NCI-H1436 treated with DMSO at 0.1 percent for 48 hours (cell line): ENCODE results near the gene RAB26.

ENCODE experiments used
- DNase-seq: peaks from one replicate; lab custom pipeline; 2025; lab: John Stamatoyannopoulos, UW

The RAB26 gene

GRCh38 chr16:2159175-2159838, 10.9 kb downstream of the RAB26 start:
- DNase-seq = no peak

GRCh38 chr16:2160915-2161551, 12.6 kb downstream of the RAB26 start:
- no peak for DNase-seq

GRCh38 chr16:2161911-2162310, 13.5 kb downstream of the RAB26 start:
- no peak for DNase-seq

GRCh38 chr16:2162676-2163118, 14.3 kb downstream of the RAB26 start:
- DNase-seq = no peak

GRCh38 chr16:2163211-2163881, 14.9 kb downstream of the RAB26 start:
- no peak for DNase-seq

GRCh38 chr16:2165861-2166260, 17.4 kb downstream of the RAB26 start:
- DNase-seq = no peak

GRCh38 chr16:2166263-2167067, 18.0 kb downstream of the RAB26 start:
- DNase-seq = no peak

GRCh38 chr16:2167068-2167638, 18.7 kb downstream of the RAB26 start:
- no peak for DNase-seq

GRCh38 chr16:2170080-2170479, 21.7 kb downstream of the RAB26 start:
- DNase-seq = no peak

GRCh38 chr16:2170587-2171435, 22.4 kb downstream of the RAB26 start:
- no peak for DNase-seq

GRCh38 chr16:2171601-2172178, 23.3 kb downstream of the RAB26 start:
- DNase-seq = no peak

- no peak for DNase-seq
These were observed 24.4 kb downstream of the RAB26 start for GRCh38 chr16:2172688-2173335.

GRCh38 chr16:2173366-2173765, 24.9 kb downstream of the RAB26 start:
- no peak for DNase-seq

- DNase-seq = no peak
These were observed 25.5 kb downstream of the RAB26 start for GRCh38 chr16:2173916-2174315.

GRCh38 chr16:2174396-2175131, 26.1 kb downstream of the RAB26 start:
- no peak for DNase-seq

GRCh38 chr16:2175454-2175853, 27.0 kb downstream of the RAB26 start:
- DNase-seq = no peak

GRCh38 chr16:2176047-2176446, 27.6 kb downstream of the RAB26 start:
- DNase-seq = no peak

GRCh38 chr16:2177101-2177500, 28.7 kb downstream of the RAB26 start:
- no peak for DNase-seq

GRCh38 chr16:2177561-2177960, 29.1 kb downstream of the RAB26 start:
- DNase-seq = no peak
